ENCODE data around the gene EXTL1.

DNA sequence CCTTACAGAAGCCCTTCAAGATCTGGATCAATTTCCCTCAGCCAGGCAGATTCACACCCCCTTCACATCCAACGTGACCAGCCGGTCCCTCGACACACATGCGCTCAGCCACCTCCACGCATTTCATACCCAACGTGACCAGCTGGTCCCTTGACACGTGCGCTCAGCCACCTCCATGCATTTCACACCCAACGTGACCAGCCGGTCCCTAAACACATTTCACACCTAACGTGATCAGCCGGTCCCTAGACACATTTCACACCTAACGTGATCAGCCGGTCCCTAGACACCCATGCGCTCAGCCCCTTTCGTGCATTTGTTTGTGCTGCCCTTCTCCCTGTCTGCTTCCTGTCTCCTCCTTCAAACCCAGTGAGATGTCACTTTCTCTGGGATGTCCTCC is 14.9 kb upstream of the EXTL1 start:
- TF ChIP-seq, protein P1, sequence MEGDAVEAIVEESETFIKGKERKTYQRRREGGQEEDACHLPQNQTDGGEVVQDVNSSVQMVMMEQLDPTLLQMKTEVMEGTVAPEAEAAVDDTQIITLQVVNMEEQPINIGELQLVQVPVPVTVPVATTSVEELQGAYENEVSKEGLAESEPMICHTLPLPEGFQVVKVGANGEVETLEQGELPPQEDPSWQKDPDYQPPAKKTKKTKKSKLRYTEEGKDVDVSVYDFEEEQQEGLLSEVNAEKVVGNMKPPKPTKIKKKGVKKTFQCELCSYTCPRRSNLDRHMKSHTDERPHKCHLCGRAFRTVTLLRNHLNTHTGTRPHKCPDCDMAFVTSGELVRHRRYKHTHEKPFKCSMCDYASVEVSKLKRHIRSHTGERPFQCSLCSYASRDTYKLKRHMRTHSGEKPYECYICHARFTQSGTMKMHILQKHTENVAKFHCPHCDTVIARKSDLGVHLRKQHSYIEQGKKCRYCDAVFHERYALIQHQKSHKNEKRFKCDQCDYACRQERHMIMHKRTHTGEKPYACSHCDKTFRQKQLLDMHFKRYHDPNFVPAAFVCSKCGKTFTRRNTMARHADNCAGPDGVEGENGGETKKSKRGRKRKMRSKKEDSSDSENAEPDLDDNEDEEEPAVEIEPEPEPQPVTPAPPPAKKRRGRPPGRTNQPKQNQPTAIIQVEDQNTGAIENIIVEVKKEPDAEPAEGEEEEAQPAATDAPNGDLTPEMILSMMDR (IDR thresholded peaks at IDR 0.05): no peak
- TF ChIP-seq POLR2A (IDR thresholded peaks at IDR 0.05): no peak
